ENCODE results near the gene SPTBN1. TPM values are rescaled to one million over a fixed set of nuclear protein-coding genes. Genes with fewer than 3 reads are reported as not detected.

SPTBN1 gene
- total and polyA plus RNA-seq, 9 of the 15 experiments (the other 6 are each of a cell fraction or from before 2014, with no cell fraction given): 8.9 to 66.8 (median 31.4) TPM

DNA sequence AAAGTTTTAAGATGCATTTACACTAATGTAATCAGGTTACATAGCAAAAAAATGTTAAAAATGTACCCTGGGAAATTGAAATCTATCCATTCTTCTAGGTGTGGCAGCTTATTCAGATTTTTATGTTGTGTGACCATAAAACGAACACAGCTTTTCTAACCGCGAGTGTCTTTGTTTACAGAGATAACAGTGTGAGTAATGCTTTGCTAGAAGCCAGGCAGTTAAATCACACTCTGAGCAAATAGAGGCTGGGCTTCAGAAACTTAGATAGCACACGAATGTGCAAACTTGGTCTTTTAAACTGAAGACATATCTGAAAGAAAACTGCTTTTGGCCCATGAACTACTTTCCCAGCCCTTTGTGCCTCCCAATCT lies 116.1 kb downstream of the SPTBN1 start (continued):
- TF ChIP-seq DPF2 (IDR thresholded peaks at IDR 0.05): peak; percentile 93
- peak; percentile 95 to 98 for TF ChIP-seq FOXA3 (CRISPR knock-in tag; conservative IDR thresholded peaks at IDR 0.05 in 1 of 2, IDR thresholded peaks at IDR 0.05 in 1 of 2)
- TF ChIP-seq NCOR1 (IDR thresholded peaks at IDR 0.05): peak; percentile 83
- peak; percentile 64 for TF ChIP-seq MTA2 (IDR thresholded peaks at IDR 0.05; ENCODE audit: low read depth)
- peak in 1 of 2 experiments; percentile 67; a peak in 1 of 3 replicates for TF ChIP-seq CBX3 (IDR thresholded peaks at IDR 0.05; ENCODE audit: borderline replicate concordance in 1 of 2, low read length in 2 of 2)
- TF ChIP-seq POLR2AphosphoS5 (IDR thresholded peaks at IDR 0.05; ENCODE audit: control insufficient read depth, insufficient read depth, low read depth, low read length): peak; percentile 45; the same call in 1 of the 2 replicates
- peak; percentile 85 for TF ChIP-seq EP300 (IDR thresholded peaks at IDR 0.05; ENCODE audit: low read length)
- TF ChIP-seq HES1 (IDR thresholded peaks at IDR 0.05; ENCODE audit: low read depth): peak; percentile 67
- no peak for TF ChIP-seq TAF1 (IDR thresholded peaks at IDR 0.05; ENCODE audit: control insufficient read depth, extremely low read depth, insufficient read depth, low read length, severe bottlenecking)
- peak; percentile 93 for TF ChIP-seq SMARCA4 (IDR thresholded peaks at IDR 0.05)
- peak; percentile 58 for TF ChIP-seq HDAC3 (IDR thresholded peaks at IDR 0.05; ENCODE audit: borderline replicate concordance, partially characterized antibody)
- TF ChIP-seq TBL1XR1 (IDR thresholded peaks at IDR 0.05; ENCODE audit: low read length in 2 of 2): peak in 1 of 2 experiments; percentile 80; a peak in 2 of 4 replicates
- TF ChIP-seq STAT5A (IDR thresholded peaks at IDR 0.05; ENCODE audit: borderline replicate concordance, low read length): peak; percentile 61
- peak; percentile 56 for TF ChIP-seq NEUROD1 (IDR thresholded peaks at IDR 0.05; ENCODE audit: borderline replicate concordance, low read depth, low read length, partially characterized antibody)
- TF ChIP-seq PHF21A (IDR thresholded peaks at IDR 0.05; ENCODE audit: borderline replicate concordance, low read depth): peak; percentile 66; the same call in 1 of the 2 replicates

Measured in K562 (cell line).